Liver (tissue), 3 donors: ENCODE results near the gene CEP63.

ENCODE experiments used
- RAD21 ChIP-seq, 2 donors: IDR thresholded peaks; 2 replicates each; pipeline ENCODE4 v1.6.1; 2016; ENCODE audit warnings: antibody characterized with exemption in 2 of 2, mild to moderate bottlenecking in 2 of 2
- YY1 ChIP-seq: IDR thresholded peaks from 2 replicates; pipeline ENCODE4 v1.6.1; 2016; ENCODE audit warnings: antibody characterized with exemption, mild to moderate bottlenecking
- TF ChIP-seq, protein P1 (sequence below): IDR thresholded peaks from 2 replicates; pipeline ENCODE4 v1.6.1; 2016; ENCODE audit warnings: antibody characterized with exemption, mild to moderate bottlenecking
- TF ChIP-seq, protein P2 (sequence below): fragments of 150-350 bp; IDR thresholded peaks from 2 replicates; pipeline ENCODE4 v1.5.1; 2017; ENCODE audit warnings: improper control_type of control experiment, low read depth, low read length; ENCODE audit not compliant: missing input control
- donor health status: healthy.
- donor health status: healthy.

DNA sequence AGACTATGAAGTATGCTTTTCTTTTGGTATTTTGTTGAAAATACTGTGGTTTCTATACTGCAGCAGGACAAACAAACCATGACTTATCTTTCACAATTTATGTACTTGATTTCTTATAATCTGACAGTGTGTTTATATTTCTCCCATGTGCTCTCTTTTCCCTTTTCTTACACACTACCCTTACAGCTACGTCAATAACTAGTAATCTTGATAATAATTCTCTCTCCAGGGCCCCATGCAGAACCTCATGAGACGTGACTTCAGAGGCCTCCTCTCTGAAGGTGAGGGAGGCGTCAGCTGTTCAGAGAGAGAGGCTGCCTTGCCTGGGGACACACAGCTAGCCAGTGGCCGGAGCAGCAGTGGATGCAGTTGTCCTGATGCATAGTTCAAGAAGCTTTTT is 129.1 kb downstream of the CEP63 start:
- TF ChIP-seq, protein P1, sequence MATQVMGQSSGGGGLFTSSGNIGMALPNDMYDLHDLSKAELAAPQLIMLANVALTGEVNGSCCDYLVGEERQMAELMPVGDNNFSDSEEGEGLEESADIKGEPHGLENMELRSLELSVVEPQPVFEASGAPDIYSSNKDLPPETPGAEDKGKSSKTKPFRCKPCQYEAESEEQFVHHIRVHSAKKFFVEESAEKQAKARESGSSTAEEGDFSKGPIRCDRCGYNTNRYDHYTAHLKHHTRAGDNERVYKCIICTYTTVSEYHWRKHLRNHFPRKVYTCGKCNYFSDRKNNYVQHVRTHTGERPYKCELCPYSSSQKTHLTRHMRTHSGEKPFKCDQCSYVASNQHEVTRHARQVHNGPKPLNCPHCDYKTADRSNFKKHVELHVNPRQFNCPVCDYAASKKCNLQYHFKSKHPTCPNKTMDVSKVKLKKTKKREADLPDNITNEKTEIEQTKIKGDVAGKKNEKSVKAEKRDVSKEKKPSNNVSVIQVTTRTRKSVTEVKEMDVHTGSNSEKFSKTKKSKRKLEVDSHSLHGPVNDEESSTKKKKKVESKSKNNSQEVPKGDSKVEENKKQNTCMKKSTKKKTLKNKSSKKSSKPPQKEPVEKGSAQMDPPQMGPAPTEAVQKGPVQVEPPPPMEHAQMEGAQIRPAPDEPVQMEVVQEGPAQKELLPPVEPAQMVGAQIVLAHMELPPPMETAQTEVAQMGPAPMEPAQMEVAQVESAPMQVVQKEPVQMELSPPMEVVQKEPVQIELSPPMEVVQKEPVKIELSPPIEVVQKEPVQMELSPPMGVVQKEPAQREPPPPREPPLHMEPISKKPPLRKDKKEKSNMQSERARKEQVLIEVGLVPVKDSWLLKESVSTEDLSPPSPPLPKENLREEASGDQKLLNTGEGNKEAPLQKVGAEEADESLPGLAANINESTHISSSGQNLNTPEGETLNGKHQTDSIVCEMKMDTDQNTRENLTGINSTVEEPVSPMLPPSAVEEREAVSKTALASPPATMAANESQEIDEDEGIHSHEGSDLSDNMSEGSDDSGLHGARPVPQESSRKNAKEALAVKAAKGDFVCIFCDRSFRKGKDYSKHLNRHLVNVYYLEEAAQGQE: no peak
- TF ChIP-seq, protein P2, sequence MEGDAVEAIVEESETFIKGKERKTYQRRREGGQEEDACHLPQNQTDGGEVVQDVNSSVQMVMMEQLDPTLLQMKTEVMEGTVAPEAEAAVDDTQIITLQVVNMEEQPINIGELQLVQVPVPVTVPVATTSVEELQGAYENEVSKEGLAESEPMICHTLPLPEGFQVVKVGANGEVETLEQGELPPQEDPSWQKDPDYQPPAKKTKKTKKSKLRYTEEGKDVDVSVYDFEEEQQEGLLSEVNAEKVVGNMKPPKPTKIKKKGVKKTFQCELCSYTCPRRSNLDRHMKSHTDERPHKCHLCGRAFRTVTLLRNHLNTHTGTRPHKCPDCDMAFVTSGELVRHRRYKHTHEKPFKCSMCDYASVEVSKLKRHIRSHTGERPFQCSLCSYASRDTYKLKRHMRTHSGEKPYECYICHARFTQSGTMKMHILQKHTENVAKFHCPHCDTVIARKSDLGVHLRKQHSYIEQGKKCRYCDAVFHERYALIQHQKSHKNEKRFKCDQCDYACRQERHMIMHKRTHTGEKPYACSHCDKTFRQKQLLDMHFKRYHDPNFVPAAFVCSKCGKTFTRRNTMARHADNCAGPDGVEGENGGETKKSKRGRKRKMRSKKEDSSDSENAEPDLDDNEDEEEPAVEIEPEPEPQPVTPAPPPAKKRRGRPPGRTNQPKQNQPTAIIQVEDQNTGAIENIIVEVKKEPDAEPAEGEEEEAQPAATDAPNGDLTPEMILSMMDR: no peak
- TF ChIP-seq YY1: no peak
- TF ChIP-seq RAD21 (IDR thresholded peaks at IDR 0.05): no peak
